D721Med (cell line): ENCODE data around the gene ABCA13.
"Not testable (repeated sequence)": the region's sequence is repeated elsewhere in the genome, so short reads cannot be mapped to it uniquely, and the experiment has no call there.

ENCODE experiments used
- DNase-seq: peaks from one replicate; pipeline ENCODE4 v3.0.0; 2011; ENCODE audit warnings: low spot score; ENCODE audit not compliant: insufficient read length
- FAIRE-seq: peaks from 2 replicates; lab custom pipeline; 2011; peaks lifted over from hg19 to GRCh38; lab: Jason Lieb, UNC
- TF ChIP-seq, protein P1 (sequence below): IDR thresholded peaks from 2 replicates; pipeline ENCODE4 v1.5.1; 2012; ENCODE audit warnings: mild to moderate bottlenecking, control low read depth; ENCODE audit not compliant: insufficient read depth; ENCODE audit errors: missing control alignments

The ABCA13 gene

DNA sequence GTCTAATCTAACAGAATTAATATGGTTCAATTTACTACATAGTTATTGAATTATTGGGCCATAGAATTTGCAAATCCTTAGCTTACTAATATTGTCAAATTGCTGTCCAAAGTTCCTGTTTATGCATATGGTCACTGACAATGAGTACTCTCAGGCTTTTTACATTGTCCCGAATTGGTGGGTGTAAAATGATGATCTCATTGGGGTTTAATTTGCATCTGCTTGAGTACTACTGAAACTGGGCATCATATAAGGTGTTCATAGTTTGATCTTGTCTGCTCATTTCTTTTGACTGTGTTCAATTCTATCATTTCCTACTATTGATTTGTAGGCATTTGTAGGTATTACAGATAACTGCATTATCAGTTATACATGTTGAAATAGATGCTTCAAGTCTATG is 12.7 kb downstream of the ABCA13 start:
- DNase-seq = no peak
- TF ChIP-seq, protein P1, sequence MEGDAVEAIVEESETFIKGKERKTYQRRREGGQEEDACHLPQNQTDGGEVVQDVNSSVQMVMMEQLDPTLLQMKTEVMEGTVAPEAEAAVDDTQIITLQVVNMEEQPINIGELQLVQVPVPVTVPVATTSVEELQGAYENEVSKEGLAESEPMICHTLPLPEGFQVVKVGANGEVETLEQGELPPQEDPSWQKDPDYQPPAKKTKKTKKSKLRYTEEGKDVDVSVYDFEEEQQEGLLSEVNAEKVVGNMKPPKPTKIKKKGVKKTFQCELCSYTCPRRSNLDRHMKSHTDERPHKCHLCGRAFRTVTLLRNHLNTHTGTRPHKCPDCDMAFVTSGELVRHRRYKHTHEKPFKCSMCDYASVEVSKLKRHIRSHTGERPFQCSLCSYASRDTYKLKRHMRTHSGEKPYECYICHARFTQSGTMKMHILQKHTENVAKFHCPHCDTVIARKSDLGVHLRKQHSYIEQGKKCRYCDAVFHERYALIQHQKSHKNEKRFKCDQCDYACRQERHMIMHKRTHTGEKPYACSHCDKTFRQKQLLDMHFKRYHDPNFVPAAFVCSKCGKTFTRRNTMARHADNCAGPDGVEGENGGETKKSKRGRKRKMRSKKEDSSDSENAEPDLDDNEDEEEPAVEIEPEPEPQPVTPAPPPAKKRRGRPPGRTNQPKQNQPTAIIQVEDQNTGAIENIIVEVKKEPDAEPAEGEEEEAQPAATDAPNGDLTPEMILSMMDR = no peak
- FAIRE-seq = peak; percentile 55

DNA sequence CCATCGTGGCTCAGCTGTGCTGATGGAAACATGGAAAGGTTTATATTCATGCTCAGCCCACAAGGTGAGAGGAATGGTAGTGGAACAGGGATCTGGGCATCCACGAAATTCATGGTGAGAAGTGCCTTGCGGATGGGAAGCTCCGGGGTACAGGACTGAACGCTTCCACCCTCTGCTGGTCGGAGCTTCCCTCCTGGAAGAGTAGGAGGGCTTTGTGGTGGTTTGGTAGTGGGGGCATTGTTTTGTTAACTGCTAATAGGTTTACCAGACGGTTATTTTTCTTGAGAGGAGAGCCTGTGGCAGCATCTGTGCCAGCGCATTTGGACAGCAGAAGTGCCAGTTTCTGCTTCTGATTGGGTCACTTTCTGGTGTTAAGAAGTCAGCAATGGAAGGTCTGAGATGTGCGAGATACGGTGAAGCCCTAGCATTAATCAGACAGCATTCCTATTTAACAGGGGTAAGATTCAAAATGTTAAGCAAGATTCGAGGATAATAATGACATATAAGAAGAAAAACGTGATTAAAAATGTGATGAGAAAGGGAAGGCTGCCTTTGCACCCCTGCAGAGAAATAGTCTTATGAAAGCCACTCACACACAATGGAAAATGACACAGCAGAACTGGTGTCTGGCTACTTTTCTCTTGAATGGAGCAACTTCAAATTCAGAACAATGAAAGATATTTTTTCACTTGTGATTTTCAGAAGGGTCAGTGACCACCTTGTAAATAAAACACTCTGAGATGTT is 17.7 kb downstream of the ABCA13 start:
- TF ChIP-seq, protein P1 = no peak
- DNase-seq (no peak), FAIRE-seq (no peak)

GRCh38 chr7:48192996-48193395 is 21.7 kb downstream of the ABCA13 start:
- no peak for FAIRE-seq
- no peak for DNase-seq
- TF ChIP-seq, protein P1 = no peak

GRCh38 chr7:48193421-48193820 is 22.2 kb downstream of the ABCA13 start:
- FAIRE-seq (peak; percentile 46), DNase-seq (no peak)
- TF ChIP-seq, protein P1 = no peak

DNA sequence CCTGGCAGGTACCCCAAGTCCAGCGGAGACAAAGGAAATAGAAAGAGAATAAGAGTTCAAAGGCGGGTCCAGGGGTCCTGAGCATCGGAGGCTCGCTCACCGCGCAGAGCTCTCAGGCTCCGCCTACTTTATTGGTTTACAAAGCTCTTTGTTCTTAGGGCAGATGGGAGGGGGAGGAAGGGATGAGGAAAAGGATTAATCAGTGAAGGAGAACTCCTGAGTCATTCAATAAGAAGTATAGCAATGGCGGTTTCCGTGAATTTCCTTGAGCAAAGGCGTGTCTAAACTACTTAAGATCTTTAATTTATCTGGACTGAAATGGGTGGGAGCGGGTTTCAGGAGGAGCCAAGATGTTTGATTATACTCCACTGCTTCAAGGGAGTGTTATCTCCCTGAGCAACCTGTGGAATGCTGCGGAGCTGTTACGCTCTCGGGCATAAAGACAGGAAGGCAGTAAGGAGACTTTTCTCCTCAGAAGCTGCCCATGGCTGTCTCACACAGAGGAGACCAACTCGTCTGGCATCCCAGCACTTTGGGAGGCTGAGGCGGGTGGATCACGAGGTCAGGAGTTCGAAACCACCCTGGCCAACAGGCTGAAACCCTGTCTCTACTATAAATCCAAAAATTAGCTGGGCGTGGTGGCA is 29.8 kb downstream of the ABCA13 start:
- not testable (repeated sequence) for DNase-seq, FAIRE-seq

GRCh38 chr7:48202916-48203315 is 31.7 kb downstream of the ABCA13 start:
- not testable (repeated sequence) for FAIRE-seq, DNase-seq

DNA sequence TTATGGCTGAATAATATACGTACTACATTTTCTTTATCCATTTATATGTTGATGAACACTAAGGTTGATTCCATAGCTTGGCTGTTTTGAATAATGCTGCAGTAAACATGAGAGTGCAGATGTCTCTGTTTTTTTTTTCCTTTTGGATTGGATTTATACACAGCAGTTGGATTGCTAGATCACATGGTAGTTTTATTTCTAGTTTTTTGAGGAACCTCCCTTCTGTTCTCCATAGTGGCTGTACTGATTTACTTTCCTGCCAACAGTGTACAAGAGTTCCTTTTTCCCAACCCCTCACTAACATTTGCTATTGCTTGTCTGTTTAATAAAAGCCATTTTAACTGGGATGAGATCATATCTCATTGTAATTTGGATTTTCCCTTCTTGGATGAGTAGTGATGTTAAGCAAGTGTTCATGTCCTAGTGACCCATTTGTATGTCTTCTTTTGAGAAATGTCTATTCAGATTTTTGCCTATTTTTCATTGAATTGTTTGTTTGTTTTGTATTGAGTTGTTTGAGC is 36.0 kb downstream of the ABCA13 start:
- DNase-seq (no peak), FAIRE-seq (no peak)
- TF ChIP-seq, protein P1 = no peak

GRCh38 chr7:48209004-48209600 is 37.8 kb downstream of the ABCA13 start:
- TF ChIP-seq, protein P1 = no peak
- FAIRE-seq = no peak
- no peak for DNase-seq
